Neural cell (in vitro differentiated cells): ENCODE measurements around the gene RUNX3. TPM values are rescaled to one million over a fixed set of nuclear protein-coding genes. Genes with fewer than 3 reads are reported as not detected.

Experiments
- H2AFZ ChIP-seq: fragments of 200-600, 300-800 bp; sonication (generic), shearing (Covaris generic); 2 replicates; pipeline ENCODE4 v1.6.0; 2014; ENCODE audit warnings: low read depth, mild to moderate bottlenecking, antibody characterized with exemption, low read length, moderate library complexity
- H3F3A ChIP-seq: fragments of 200-600 bp; shearing (Covaris generic); 2 replicates; pipeline ENCODE4 v1.6.1; 2016; ENCODE audit warnings: mild to moderate bottlenecking, moderate library complexity, mixed read lengths, antibody characterized with exemption, low read length; ENCODE audit not compliant: insufficient read depth, poor library complexity, severe bottlenecking
- H3K27ac ChIP-seq: fragments of 200-600, 300-800 bp; sonication (generic), shearing (Covaris generic); 2 replicates; pipeline ENCODE4 v1.5.1; 2014; ENCODE audit warnings: mild to moderate bottlenecking, low read length, moderate library complexity
- H3K27me3 ChIP-seq: fragments of 300-800, 200-600 bp; sonication (generic), shearing (Covaris generic); 2 replicates; pipeline ENCODE4 v1.6.0; 2014; ENCODE audit warnings: mild to moderate bottlenecking, low read depth, low read length, moderate library complexity; ENCODE audit not compliant: insufficient read depth
- H3K36me3 ChIP-seq: fragments of 300-800, 200-600 bp; sonication (generic), shearing (Covaris generic); 2 replicates; pipeline ENCODE4 v1.5.1; 2014; ENCODE audit warnings: mild to moderate bottlenecking, antibody characterized with exemption, low read length, moderate library complexity; ENCODE audit not compliant: insufficient read depth
- H3K4me2 ChIP-seq: fragments of 300-800, 200-600 bp; sonication (generic), shearing (Covaris generic); 2 replicates; pipeline ENCODE4 v1.6.0; 2014; ENCODE audit warnings: mild to moderate bottlenecking, low read length
- H3K4me3 ChIP-seq: fragments of 300-800, 200-600 bp; sonication (generic), shearing (Covaris generic); 2 replicates; pipeline ENCODE4 v1.5.1; 2014; ENCODE audit warnings: mild to moderate bottlenecking, low read length, moderate library complexity
- H3K79me2 ChIP-seq: fragments of 200-600 bp; shearing (Covaris generic); replicated peaks from 2 replicates; pipeline ENCODE4 v1.6.0; 2014; ENCODE audit warnings: mild to moderate bottlenecking, low read length, moderate library complexity; ENCODE audit not compliant: insufficient read depth
- H3K9ac ChIP-seq: fragments of 300-800, 200-600 bp; sonication (generic), shearing (Covaris generic); 2 replicates; pipeline ENCODE4 v1.6.1; 2016; ENCODE audit warnings: mild to moderate bottlenecking, low read length, mixed read lengths
- H3K9me2 ChIP-seq: fragments of 200-600 bp; shearing (Covaris generic); 2 replicates; pipeline ENCODE4 v1.6.1; 2016; ENCODE audit warnings: mild to moderate bottlenecking, low read length, mixed read lengths; ENCODE audit not compliant: insufficient read depth
- H3K9me3 ChIP-seq: fragments of 200-600, 300-800 bp; sonication (generic), shearing (Covaris generic); 2 replicates; pipeline ENCODE4 v1.6.1; 2016; ENCODE audit warnings: mild to moderate bottlenecking, mixed run types, low read length, moderate library complexity, mixed read lengths
- H4K20me1 ChIP-seq: fragments of 200-600 bp; shearing (Covaris generic); 2 replicates; pipeline ENCODE4 v1.6.1; 2016; ENCODE audit warnings: mild to moderate bottlenecking, mixed run types; ENCODE audit not compliant: insufficient read depth
- CTCF ChIP-seq: fragments of 450-650 bp; IDR thresholded peaks from 2 replicates; pipeline ENCODE4 v1.5.1; 2014; ENCODE audit warnings: antibody characterized with exemption, mild to moderate bottlenecking, moderate library complexity; ENCODE audit not compliant: poor library complexity, severe bottlenecking
- EP300 ChIP-seq: fragments of 450-650 bp; conservative IDR thresholded peaks from 2 replicates; pipeline ENCODE4 v1.6.1; 2014; ENCODE audit warnings: antibody characterized with exemption, mild to moderate bottlenecking, moderate library complexity; ENCODE audit not compliant: poor library complexity, severe bottlenecking
- EZH2 ChIP-seq: fragments of 200-600, 300-800 bp; shearing (Covaris generic), sonication (generic); IDR thresholded peaks from 2 replicates; pipeline ENCODE4 v1.6.1; 2014; ENCODE audit warnings: antibody characterized with exemption, low read length, borderline replicate concordance, mild to moderate bottlenecking; ENCODE audit not compliant: insufficient read depth, poor library complexity, severe bottlenecking
- MXI1 ChIP-seq: fragments of 450-650 bp; conservative IDR thresholded peaks from 2 replicates; pipeline ENCODE4 v1.6.1; 2014; ENCODE audit warnings: antibody characterized with exemption, mild to moderate bottlenecking; ENCODE audit not compliant: poor library complexity, severe bottlenecking
- POLR2AphosphoS5 ChIP-seq: IDR thresholded peaks from 2 replicates; pipeline ENCODE4 v1.6.1; 2012
- RAD21 ChIP-seq: fragments of 450-650 bp; conservative IDR thresholded peaks from 2 replicates; pipeline ENCODE4 v1.6.1; 2014; ENCODE audit warnings: antibody characterized with exemption, mild to moderate bottlenecking, moderate library complexity
- REST ChIP-seq: IDR thresholded peaks from 2 replicates; pipeline ENCODE4 v1.6.1; 2012; ENCODE audit warnings: borderline replicate concordance
- SMC3 ChIP-seq: fragments of 450-650 bp; conservative IDR thresholded peaks from 2 replicates; pipeline ENCODE4 v1.6.1; 2014; ENCODE audit warnings: antibody characterized with exemption, mild to moderate bottlenecking, moderate library complexity; ENCODE audit not compliant: poor library complexity
- TAF1 ChIP-seq: IDR thresholded peaks from 2 replicates; pipeline ENCODE4 v1.6.1; 2012; ENCODE audit warnings: low read depth
- polyA plus RNA-seq: library from polyadenylated mRNA; depleted of rRNA; stranded (reverse); fragments of >200 nt; gene quantifications from 2 replicates; pipeline ENCODE4 v1.2.3, GENCODE V29; 2014

Gene RUNX3
- polyA plus RNA-seq, 1 donor from 2014 or later, result not detected

GRCh38 chr1:24896176-24896575, 33.9 kb downstream of the RUNX3 start:
- Histone ChIP-seq H2AFZ (no peak overlapping the region), H3K4me3 (no peak overlapping the region), H3K36me3 (no peaks in the 10 kb centered on the region), H3K9me3 (no peaks in the 10 kb centered on the region), H3K79me2 (no peaks in the 10 kb centered on the region), H3K27me3 (no peaks in the 10 kb centered on the region), H3K9me2 (no peaks in the 10 kb centered on the region), H3F3A (no peaks in the 10 kb centered on the region), H3K4me2 (no peak overlapping the region), H4K20me1 (no peaks in the 10 kb centered on the region), H3K27ac (no peak overlapping the region), H3K9ac (no peak overlapping the region)
- TF ChIP-seq SMC3 (no peak), MXI1 (no peak), RAD21 (no peak), EP300 (no peak), POLR2AphosphoS5 (no peak), TAF1 (no peak), EZH2 (no peak)

- no peaks in the 10 kb centered on the region for H3K79me2 ChIP-seq
- H3K9me3 ChIP-seq, result no peaks in the 10 kb centered on the region
- H3K4me3 ChIP-seq, result no peak overlapping the region
- no peaks in the 10 kb centered on the region for H3F3A ChIP-seq
- no peaks in the 10 kb centered on the region for H3K27me3 ChIP-seq
- H3K9me2 ChIP-seq, result no peaks in the 10 kb centered on the region
- no peak overlapping the region for H3K27ac ChIP-seq
- H4K20me1 ChIP-seq, result no peaks in the 10 kb centered on the region
- TF ChIP-seq MXI1, result no peak
- TF ChIP-seq REST, result no peak
- TF ChIP-seq TAF1, result no peak
- no peak for TF ChIP-seq EZH2
- TF ChIP-seq POLR2AphosphoS5, result no peak
- no peak overlapping the region for H3K9ac ChIP-seq
- H3K4me2 ChIP-seq, result no peak overlapping the region
- no peaks in the 10 kb centered on the region for H3K36me3 ChIP-seq
- no peak overlapping the region for H2AFZ ChIP-seq
These were observed 34.6 kb downstream of the RUNX3 start for GRCh38 chr1:24895511-24895910.

GRCh38 chr1:24894002-24894401, 36.1 kb downstream of the RUNX3 start:
- Histone ChIP-seq H2AFZ (no peak overlapping the region), H3K4me3 (no peak overlapping the region), H3K9me3 (no peaks in the 10 kb centered on the region), H3K36me3 (no peaks in the 10 kb centered on the region), H3K9ac (no peak overlapping the region), H3K27me3 (no peaks in the 10 kb centered on the region), H3K9me2 (no peaks in the 10 kb centered on the region), H3K4me2 (no peak overlapping the region), H3K27ac (no peak overlapping the region), H4K20me1 (no peaks in the 10 kb centered on the region), H3K79me2 (no peaks in the 10 kb centered on the region), H3F3A (no peaks in the 10 kb centered on the region)
- no peak for TF ChIP-seq EZH2
- no peak for TF ChIP-seq TAF1
- no peak for TF ChIP-seq MXI1
- TF ChIP-seq CTCF, result no peak
- TF ChIP-seq EP300, result no peak
- no peak for TF ChIP-seq REST
- no peak for TF ChIP-seq POLR2AphosphoS5
- no peak for TF ChIP-seq RAD21
- no peak for TF ChIP-seq SMC3
